GM12801 (cell line): ENCODE results near the gene TM9SF4.

ENCODE experiments used
- CTCF ChIP-seq: IDR thresholded peaks from one replicate; pipeline ENCODE4 v1.5.1; 2011; ENCODE audit warnings: control low read depth; ENCODE audit not compliant: insufficient read length; ENCODE audit errors: extremely low read depth

TM9SF4 gene

GRCh38 chr20:32189691-32190615, 80.4 kb downstream of the TM9SF4 start:
- TF ChIP-seq CTCF: no peak

- TF ChIP-seq CTCF: no peak
Observed at GRCh38 chr20:32190616-32191415, 81.3 kb downstream of the TM9SF4 start.

- TF ChIP-seq CTCF: no peak
Observed at GRCh38 chr20:32191422-32191821, 81.9 kb downstream of the TM9SF4 start.

- no peak for TF ChIP-seq CTCF
Observed at GRCh38 chr20:32191873-32192272, 82.4 kb downstream of the TM9SF4 start.

GRCh38 chr20:32192698-32193097, 83.2 kb downstream of the TM9SF4 start:
- TF ChIP-seq CTCF: no peak

GRCh38 chr20:32193996-32194395, 84.5 kb downstream of the TM9SF4 start:
- no peak for TF ChIP-seq CTCF

- no peak for TF ChIP-seq CTCF
Observed at GRCh38 chr20:32195581-32195980, 86.1 kb downstream of the TM9SF4 start.
